Lung (tissue), 12 donors: ENCODE data around the gene TLE4. TPM values are rescaled to one million over a fixed set of nuclear protein-coding genes. Genes with fewer than 3 reads are reported as not detected.

Experiments
- ATAC-seq: fragments of 200-7000 bp; cut with Tn5 transposase; one replicate; pipeline ENCODE4 v1.9.1; 2020; ENCODE audit warnings: moderate number of reproducible peaks; ENCODE audit not compliant: insufficient read depth, low FRiP score
- DNase-seq, 3 donors: peaks; one replicate each; pipeline ENCODE4 v3.0.0-alpha.2; 2013 to 2017
- H3K27ac ChIP-seq, 2 donors: one replicate each; pipeline ENCODE4 v1.5.1; 2013; ENCODE audit warnings: mild to moderate bottlenecking in 2 of 2, moderate library complexity in 2 of 2, control low read depth in 1 of 2, inconsistent platforms in 1 of 2, low read depth in 1 of 2, low read length in 1 of 2
- H3K27me3 ChIP-seq, 3 donors: one replicate each; pipeline ENCODE4 v1.5.1; 2013; ENCODE audit warnings: low read length in 2 of 3; ENCODE audit not compliant: control insufficient read depth in 3 of 3, insufficient read depth in 3 of 3
- H3K36me3 ChIP-seq, 4 donors: one replicate each; pipeline ENCODE4 v1.5.1; 2013; ENCODE audit warnings: low read length in 4 of 4, mild to moderate bottlenecking in 1 of 4, moderate library complexity in 1 of 4; ENCODE audit not compliant: control insufficient read depth in 4 of 4, insufficient read depth in 4 of 4
- H3K4me1 ChIP-seq, 5 donors: one replicate each; pipeline ENCODE4 v1.5.1; 2013; ENCODE audit warnings: low read length in 5 of 5, mild to moderate bottlenecking in 2 of 5, moderate library complexity in 1 of 5; ENCODE audit not compliant: control insufficient read depth in 5 of 5, insufficient read depth in 5 of 5
- H3K4me3 ChIP-seq: one replicate; pipeline ENCODE4 v1.5.1; 2013; ENCODE audit warnings: mild to moderate bottlenecking, control low read depth, moderate library complexity
- H3K9ac ChIP-seq, 2 donors: one replicate each; pipeline ENCODE4 v1.5.1; 2013; ENCODE audit warnings: low read length in 2 of 2, control low read depth in 1 of 2; ENCODE audit not compliant: insufficient read depth in 1 of 2
- H3K9me3 ChIP-seq, 4 donors: one replicate each; pipeline ENCODE4 v1.5.1; 2013; ENCODE audit warnings: low read length in 3 of 4, mild to moderate bottlenecking in 1 of 4, moderate library complexity in 1 of 4; ENCODE audit not compliant: control insufficient read depth in 4 of 4, insufficient read depth in 3 of 4
- CTCF ChIP-seq: IDR thresholded peaks from 2 replicates; pipeline ENCODE4 v1.5.1; 2012; ENCODE audit warnings: mild to moderate bottlenecking; ENCODE audit errors: control extremely low read depth, extremely low read depth
- WGBS, 2 donors: extraction: QIAGEN DNeasy Blood & Tissue Kit; methylation state at CpG; one replicate each; pipeline ENCODE4 v1.1.7; 2013; 5-methylcytosine and 5-hydroxymethylcytosine counted together
- polyA plus RNA-seq, 2 donors: library from polyadenylated mRNA; stranded (reverse); fragments of 200-250 nt; gene quantifications; one replicate each; pipeline ENCODE4 v1.2.1, GENCODE V29; 2013
- total RNA-seq, 2 donors: library from RNA; depleted of rRNA in 1 of 2; stranded (reverse); fragments of >200 nt in 1 of 2; gene quantifications; one replicate each; pipeline ENCODE4 v1.2.1, GENCODE V29; 2014 to 2021
- donor health status: control.
- donor health status: control.
- donor health status: Bipolar disorder and iron deficiency.
- donor health status: healthy.
- donor health status: DM: yes; HTN: yes; CAD: no.

The TLE4 gene
- total and polyA plus RNA-seq, 4 donors = 6.1 to 44.1 (median 26.3) TPM

GRCh38 chr9:79663300-79663699, 91.5 kb downstream of the TLE4 start:
- no peak for TF ChIP-seq CTCF
- no peak for ATAC-seq

DNA sequence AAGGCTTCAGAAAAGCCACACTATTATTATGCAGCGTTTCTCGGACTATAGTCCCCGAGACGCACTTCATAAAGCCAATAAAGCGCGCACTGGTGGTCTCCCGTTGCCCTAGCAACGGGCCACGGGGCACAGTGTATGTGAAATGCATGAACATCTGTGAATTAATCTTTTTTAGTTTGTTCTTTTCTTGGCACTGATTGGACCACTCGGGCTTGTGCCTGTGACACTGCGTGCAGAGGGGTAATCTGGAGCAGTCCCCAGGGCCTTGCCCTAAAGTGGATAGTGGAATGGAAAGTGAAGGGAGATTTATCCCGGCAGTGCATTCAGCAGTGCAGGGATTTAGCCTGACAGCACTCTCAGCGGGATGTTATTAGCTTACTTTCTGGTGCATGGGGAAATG, 92.1 kb downstream of the TLE4 start:
- Histone ChIP-seq H3K27ac (no peak overlapping the region), H3K4me3 (no peak overlapping the region), H3K4me1 (peaks cover 2 to 27% (median 6%) of the 10 kb centered on the region in 5 donors), H3K27me3 (no peaks in the 10 kb centered on the region), H3K9ac (no peak overlapping the region), H3K9me3 (no peaks in the 10 kb centered on the region), H3K36me3 (no peaks in the 10 kb centered on the region)
- no peak for ATAC-seq
- no peak for TF ChIP-seq CTCF
- peak; percentile 53 to 79 (median 70) for DNase-seq
- 85 to 93% methylated on average over 13 of the region's 13 CpGs for WGBS, 2 donors

More at GRCh38 chr9:79663300-79663699, 91.5 kb downstream of the TLE4 start:
- Histone ChIP-seq H3K36me3 (no peaks in the 10 kb centered on the region), H3K4me3 (no peak overlapping the region), H3K9me3 (no peaks in the 10 kb centered on the region), H3K27me3 (no peaks in the 10 kb centered on the region), H3K27ac (peak overlapping the region in 1 of 2 donors; percentile 3), H3K4me1 (peaks cover 0 to 27% (median 6%) of the 10 kb centered on the region in 5 donors), H3K9ac (no peak overlapping the region)
- DNase-seq = no peak
- 79 to 80% methylated on average over 6 of the region's 6 CpGs for WGBS, 2 donors

- Histone ChIP-seq H3K4me1 (peaks cover 4 to 27% (median 6%) of the 10 kb centered on the region in 5 donors), H3K4me3 (no peak overlapping the region), H3K27me3 (no peaks in the 10 kb centered on the region), H3K27ac (no peak overlapping the region), H3K9me3 (no peaks in the 10 kb centered on the region), H3K9ac (no peak overlapping the region), H3K36me3 (no peaks in the 10 kb centered on the region)
- no peak for DNase-seq
- no peak for TF ChIP-seq CTCF
- no peak for ATAC-seq
- WGBS, 2 donors = 75 to 78% methylated on average over 5 of the region's 5 CpGs
These were observed 92.6 kb downstream of the TLE4 start for GRCh38 chr9:79664375-79664831.

- H3K9ac ChIP-seq = no peak overlapping the region
- H3K4me1 ChIP-seq = peaks cover 4 to 27% (median 6%) of the 10 kb centered on the region in 5 donors
- H3K4me3 ChIP-seq = no peak overlapping the region
- TF ChIP-seq CTCF = no peak
- no peak for ATAC-seq
- DNase-seq = no peak
- no peak overlapping the region for H3K27ac ChIP-seq
- H3K27me3 ChIP-seq = no peaks in the 10 kb centered on the region
- no peaks in the 10 kb centered on the region for H3K9me3 ChIP-seq
- 82 to 86% methylated on average over 8 of the region's 8 CpGs for WGBS, 2 donors
- H3K36me3 ChIP-seq = peaks cover 0 to under 1% (median 0%) of the 10 kb centered on the region in 4 donors
These were observed 93.6 kb downstream of the TLE4 start for GRCh38 chr9:79665369-79665768.
